GM12865 (cell line): ENCODE results near the gene FRMD3.

Experiments
- DNase-seq: peaks from one replicate; pipeline ENCODE4 v3.0.0; 2010; ENCODE audit warnings: low read depth
- H3K4me3 ChIP-seq: 2 replicates; pipeline ENCODE4 v1.5.1; 2011; ENCODE audit warnings: mild to moderate bottlenecking, low read depth, low read length, control low read depth
- TF ChIP-seq, protein P1 (sequence below): IDR thresholded peaks from 2 replicates; pipeline ENCODE4 v1.5.1; 2011; ENCODE audit warnings: low read length, control low read depth, low read depth, inconsistent platforms; ENCODE audit not compliant: insufficient read depth; ENCODE audit errors: missing control alignments

Gene FRMD3

GRCh38 chr9:83458530-83458929, 79.7 kb downstream of the FRMD3 start:
- TF ChIP-seq, protein P1, sequence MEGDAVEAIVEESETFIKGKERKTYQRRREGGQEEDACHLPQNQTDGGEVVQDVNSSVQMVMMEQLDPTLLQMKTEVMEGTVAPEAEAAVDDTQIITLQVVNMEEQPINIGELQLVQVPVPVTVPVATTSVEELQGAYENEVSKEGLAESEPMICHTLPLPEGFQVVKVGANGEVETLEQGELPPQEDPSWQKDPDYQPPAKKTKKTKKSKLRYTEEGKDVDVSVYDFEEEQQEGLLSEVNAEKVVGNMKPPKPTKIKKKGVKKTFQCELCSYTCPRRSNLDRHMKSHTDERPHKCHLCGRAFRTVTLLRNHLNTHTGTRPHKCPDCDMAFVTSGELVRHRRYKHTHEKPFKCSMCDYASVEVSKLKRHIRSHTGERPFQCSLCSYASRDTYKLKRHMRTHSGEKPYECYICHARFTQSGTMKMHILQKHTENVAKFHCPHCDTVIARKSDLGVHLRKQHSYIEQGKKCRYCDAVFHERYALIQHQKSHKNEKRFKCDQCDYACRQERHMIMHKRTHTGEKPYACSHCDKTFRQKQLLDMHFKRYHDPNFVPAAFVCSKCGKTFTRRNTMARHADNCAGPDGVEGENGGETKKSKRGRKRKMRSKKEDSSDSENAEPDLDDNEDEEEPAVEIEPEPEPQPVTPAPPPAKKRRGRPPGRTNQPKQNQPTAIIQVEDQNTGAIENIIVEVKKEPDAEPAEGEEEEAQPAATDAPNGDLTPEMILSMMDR: no peak
- no peak for DNase-seq
- no peak overlapping the region for H3K4me3 ChIP-seq

DNA sequence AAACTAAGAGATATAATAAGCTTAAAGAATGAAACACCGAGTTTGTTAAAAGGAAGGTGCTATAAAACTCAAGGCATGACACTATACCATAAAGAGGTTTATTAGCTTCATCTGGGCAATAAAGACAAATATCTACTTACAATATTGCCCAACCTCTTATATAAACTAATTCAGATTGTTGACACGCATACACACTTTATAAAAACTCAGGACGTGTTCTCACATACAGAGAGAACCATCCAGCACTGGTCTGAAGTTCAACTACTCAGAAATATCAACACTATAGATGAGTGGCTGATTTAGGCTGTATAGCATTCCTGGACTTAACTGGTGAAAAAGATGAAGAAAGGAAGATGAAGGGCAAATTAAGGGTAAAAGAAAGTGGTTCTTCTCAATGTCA, 81.2 kb downstream of the FRMD3 start:
- H3K4me3 ChIP-seq: no peak overlapping the region
- TF ChIP-seq, protein P1: no peak
- no peak for DNase-seq

DNA sequence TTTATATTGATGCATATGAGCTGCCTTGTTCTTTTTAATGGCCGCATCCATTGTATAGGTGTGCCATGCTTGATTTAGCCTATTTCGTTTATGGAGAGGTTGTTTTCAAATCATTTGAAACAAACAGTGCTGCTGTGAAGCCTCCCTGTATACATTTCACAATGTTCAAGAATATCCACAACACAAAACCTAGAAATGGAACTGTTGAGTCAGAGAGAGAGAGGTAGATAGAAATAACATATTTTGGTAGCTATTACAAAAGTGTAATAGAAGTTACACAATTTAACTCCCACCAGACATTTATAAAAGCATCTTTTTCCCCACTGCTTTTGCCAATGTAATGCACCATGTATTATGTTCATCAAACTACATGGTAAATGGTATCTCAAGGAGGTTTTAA, 82.0 kb downstream of the FRMD3 start:
- H3K4me3 ChIP-seq: no peak overlapping the region
- DNase-seq: no peak
- TF ChIP-seq, protein P1: no peak

DNA sequence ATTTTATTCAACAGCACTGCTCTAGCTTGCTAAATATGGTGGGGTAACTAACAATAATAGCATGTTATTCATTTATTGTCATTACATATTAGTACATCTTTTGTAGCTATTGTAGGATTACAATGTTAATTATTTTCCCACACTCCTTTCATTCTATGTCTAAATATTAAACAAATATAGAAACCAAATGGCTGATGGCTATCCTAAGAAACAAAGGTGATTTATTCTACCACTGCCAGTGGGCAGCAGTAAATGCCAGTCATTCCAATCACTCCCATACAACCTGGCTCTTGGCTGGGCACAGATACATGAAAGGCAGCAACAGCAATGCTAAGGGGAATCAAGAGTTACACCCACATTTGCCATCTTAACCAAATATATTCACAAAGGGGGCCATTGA, 84.1 kb downstream of the FRMD3 start:
- H3K4me3 ChIP-seq: no peak overlapping the region
- TF ChIP-seq, protein P1: no peak
- DNase-seq: no peak

- DNase-seq: no peak
- TF ChIP-seq, protein P1: no peak
- no peak overlapping the region for H3K4me3 ChIP-seq
These were observed 86.9 kb downstream of the FRMD3 start for GRCh38 chr9:83451308-83451707.

DNA sequence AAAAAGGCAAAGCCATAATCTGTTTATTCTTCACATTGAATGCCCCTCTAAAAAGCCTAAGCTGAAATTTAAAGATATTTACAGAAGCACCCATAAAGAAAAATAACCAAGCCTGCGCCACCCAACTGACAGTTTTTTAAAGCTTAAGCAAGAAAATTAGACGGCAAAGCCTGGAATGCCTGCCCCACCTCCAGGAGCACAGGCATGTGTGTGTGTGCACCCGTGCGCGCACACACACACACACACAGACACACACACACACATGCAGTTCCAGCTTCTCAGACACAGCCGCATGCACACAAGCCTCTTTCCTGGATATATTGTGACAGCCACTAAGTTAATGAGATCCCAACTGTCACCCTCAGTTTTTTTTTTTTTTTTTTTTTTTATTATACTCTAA, 88.2 kb downstream of the FRMD3 start:
- H3K4me3 ChIP-seq: no peak overlapping the region
- TF ChIP-seq, protein P1: no peak
- no peak for DNase-seq

DNA sequence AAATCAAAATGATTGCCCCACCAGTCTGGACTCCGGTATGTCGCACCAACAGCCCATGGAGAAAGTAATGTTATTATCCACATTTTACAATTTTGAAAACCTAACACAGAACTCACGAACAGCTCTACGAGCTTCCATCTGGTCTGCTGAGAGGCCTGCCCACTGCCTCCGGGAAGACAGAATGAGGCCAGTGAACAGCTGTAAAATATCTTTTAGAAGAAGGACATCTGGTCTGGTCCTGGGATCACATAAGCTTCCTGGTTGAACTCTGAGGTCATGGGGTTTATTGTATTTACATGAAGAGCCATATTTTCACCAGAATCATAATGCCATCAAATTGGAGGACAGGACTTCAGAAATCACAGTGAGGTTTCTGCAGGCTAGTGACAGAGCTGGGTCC, 89.0 kb downstream of the FRMD3 start:
- no peak for DNase-seq
- TF ChIP-seq, protein P1: no peak
- no peak overlapping the region for H3K4me3 ChIP-seq
